Suprapubic skin (tissue), 4 donors: Measurements from ENCODE around the gene DUSP6.

Experiments used
- CTCF ChIP-seq, 2 donors: fragments of 200-600 bp in 1 of 2; fragments of 450-650 bp in 1 of 2; sonication (generic) in 1 of 2; IDR thresholded peaks; one replicate each; pipeline ENCODE4 v1.5.1; 2016 to 2019; ENCODE audit warnings: antibody characterized with exemption in 2 of 2, mild to moderate bottlenecking in 1 of 2, moderate library complexity in 1 of 2
- EP300 ChIP-seq: sonication (generic); formaldehyde crosslinking; IDR thresholded peaks from one replicate; pipeline ENCODE4 v1.6.1; 2017; ENCODE audit warnings: antibody characterized with exemption
- POLR2A ChIP-seq, 2 donors: fragments of 450-650 bp; IDR thresholded peaks; one replicate each; pipeline ENCODE4 v1.6.1; 2017; ENCODE audit warnings: antibody characterized with exemption in 2 of 2, mild to moderate bottlenecking in 2 of 2, moderate library complexity in 2 of 2
- POLR2AphosphoS5 ChIP-seq, 3 donors: sonication (generic); formaldehyde crosslinking; IDR thresholded peaks; one replicate each; pipeline ENCODE4 v1.6.1; 2017; ENCODE audit warnings: antibody characterized with exemption in 3 of 3

GRCh38 chr12:89379839-89380467 lies 27.7 kb upstream of the DUSP6 start:
- no peak for TF ChIP-seq EP300
- TF ChIP-seq CTCF (IDR thresholded peaks at IDR 0.05), result no peak
- TF ChIP-seq POLR2AphosphoS5 (IDR thresholded peaks at IDR 0.05), result no peak
- TF ChIP-seq POLR2A (IDR thresholded peaks at IDR 0.05), result no peak
